GM18907 (cell line): Measurements from ENCODE around the gene PHF20.
"Not testable (repeated sequence)": the region's sequence is repeated elsewhere in the genome, so short reads cannot be mapped to it uniquely, and the experiment has no call there.

ENCODE experiments used
- ATAC-seq: cut with Tn5 transposase; IDR thresholded peaks from one replicate; pipeline ENCODE4 v1.9.1; 2021; ENCODE audit warnings: mild to moderate bottlenecking, moderate library complexity; ENCODE audit not compliant: unreplicated experiment

Gene PHF20

GRCh38 chr20:35833241-35833640 is 61.4 kb downstream of the PHF20 start:
- no peak for ATAC-seq

GRCh38 chr20:35837577-35838195 is 65.9 kb downstream of the PHF20 start:
- ATAC-seq: no peak

- ATAC-seq: no peak
Measured at GRCh38 chr20:35838205-35838604, 66.4 kb downstream of the PHF20 start.

DNA sequence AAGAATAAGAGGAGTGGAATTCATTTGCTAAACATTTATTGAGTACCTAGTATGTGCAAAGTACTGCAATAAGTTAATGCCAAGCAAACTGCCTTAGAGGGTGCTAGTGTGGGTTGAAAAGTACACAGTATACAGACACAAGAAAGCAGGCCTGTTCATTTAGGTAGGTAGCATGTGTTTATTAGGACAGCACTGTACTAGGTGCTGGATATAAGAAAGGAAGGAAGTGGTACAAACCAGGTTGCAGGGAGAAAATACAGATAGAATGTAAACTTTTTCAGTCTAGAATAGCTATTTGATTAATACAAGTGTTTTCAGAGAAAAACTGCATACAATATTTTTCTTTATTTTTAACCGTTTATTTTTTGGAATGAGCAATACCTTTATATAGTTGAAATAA is 68.1 kb downstream of the PHF20 start:
- no peak for ATAC-seq

- no peak for ATAC-seq
Measured at GRCh38 chr20:35840421-35840820, 68.6 kb downstream of the PHF20 start.

- ATAC-seq: no peak
Measured at GRCh38 chr20:35842361-35842760, 70.5 kb downstream of the PHF20 start.

DNA sequence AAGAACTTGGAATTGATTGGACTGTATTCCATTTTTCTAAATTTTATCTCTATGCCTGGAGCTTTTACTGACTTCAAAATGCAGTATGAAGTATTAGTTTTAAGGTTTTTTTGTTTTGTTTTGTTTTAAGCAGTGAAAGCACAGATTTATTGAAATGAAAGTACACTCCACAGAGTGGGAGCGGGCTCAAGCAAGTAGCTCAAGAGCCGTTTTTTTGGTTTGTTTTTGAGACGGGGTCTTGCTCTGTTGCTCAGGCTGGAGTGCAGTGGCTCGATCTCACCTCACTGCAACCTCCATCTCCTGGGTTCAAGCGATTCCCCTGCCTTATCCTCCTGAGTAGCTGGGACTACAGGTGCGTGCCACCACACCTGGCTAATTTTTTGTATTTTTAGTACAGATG is 72.1 kb downstream of the PHF20 start:
- ATAC-seq: not testable (repeated sequence)

DNA sequence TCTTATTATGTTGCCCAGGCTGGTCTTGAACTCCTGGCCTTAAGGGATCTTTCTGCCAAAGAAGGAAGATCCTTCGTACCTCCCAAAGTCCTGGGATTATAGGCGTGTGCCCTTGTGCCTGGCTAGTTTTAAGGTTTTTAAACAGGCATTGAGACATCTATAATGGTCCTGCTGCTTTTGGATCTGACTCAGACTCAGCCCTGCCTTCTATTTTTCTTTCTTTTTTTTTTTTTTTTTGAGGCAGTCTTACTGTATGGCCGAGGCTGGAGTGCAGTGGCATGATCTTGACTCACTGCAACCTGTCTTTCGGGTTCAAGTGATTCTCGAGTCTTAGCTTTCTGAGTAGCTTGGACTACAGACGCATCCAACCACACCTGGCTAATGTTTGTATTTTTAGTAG is 73.7 kb downstream of the PHF20 start:
- no peak for ATAC-seq

- no peak for ATAC-seq
Measured at GRCh38 chr20:35849706-35850105, 77.9 kb downstream of the PHF20 start.

- not testable (repeated sequence) for ATAC-seq
Measured at GRCh38 chr20:35851659-35852058, 79.8 kb downstream of the PHF20 start.

DNA sequence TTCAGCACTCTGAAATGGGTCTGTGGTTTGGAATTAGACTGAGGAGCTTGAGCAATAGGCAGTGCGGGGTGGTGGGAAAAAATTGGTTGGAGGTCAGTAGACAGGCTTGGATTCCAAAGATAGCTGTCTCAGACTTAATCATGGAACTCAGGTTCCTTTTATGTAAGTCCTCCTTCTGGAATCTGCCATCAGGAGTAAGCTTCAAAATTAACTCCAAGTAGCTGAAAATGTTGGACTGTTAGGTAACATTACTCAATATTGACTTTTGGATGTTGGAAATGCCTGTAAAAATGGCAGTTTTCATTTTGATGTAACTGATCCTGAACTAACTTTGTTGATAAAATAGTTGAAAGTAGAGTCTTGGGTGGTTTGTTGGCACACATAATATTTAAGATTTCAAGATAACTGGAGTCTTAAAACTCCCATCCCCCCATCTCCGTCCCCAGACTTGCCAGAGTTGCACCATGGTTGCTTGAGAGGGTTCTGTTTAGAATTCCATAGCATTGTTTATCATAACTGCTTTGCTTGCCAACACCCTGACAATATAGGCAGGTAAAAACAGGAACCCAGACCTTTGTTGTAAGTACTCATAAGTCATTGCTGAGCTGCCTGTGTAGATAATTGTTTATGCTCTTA is 83.0 kb downstream of the PHF20 start:
- ATAC-seq: no peak

DNA sequence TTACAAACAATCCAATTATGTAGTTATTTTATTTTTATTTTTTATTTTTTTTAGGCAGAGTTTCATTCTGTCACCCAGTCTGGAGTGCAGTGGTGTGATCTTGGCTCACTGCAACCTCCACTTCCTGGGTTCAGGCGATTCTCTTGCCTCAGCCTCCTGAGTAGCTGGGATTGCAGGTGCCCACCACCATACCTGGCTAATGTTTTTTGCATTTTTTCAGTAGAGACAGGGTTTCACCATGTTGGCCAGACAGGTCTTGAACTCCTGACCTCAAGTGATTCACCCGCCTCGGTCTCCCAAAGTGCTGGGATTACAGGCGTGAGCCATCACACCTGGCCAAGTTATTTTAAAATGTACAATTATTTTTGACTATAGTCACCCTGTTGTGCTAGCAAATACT is 83.8 kb downstream of the PHF20 start:
- ATAC-seq: not testable (repeated sequence)

DNA sequence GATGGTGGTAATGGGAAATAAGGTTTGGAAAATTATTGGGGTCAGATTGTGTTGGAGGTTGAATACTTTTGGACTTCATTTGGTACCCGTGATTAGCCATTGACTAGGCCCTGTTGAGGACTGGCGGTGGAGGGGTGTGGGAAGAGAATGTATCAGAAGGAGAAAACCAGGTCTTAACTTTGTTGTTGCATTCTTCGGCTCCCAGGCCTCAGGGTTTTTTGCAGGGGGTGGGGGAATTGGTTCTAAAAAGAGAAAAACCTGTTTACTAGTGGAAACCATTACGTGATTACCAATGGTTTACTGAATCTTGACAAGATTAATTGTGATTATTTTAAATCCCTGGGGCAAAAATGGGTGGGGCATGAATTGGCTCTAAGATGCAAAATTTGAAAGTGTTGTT is 85.1 kb downstream of the PHF20 start:
- ATAC-seq: no peak

- ATAC-seq: no peak
Measured at GRCh38 chr20:35866418-35867202, 94.8 kb downstream of the PHF20 start.

GRCh38 chr20:35870541-35871258 is 98.9 kb downstream of the PHF20 start:
- ATAC-seq: no peak

GRCh38 chr20:35871259-35871771 is 99.5 kb downstream of the PHF20 start:
- ATAC-seq: no peak

- no peak for ATAC-seq
Measured at GRCh38 chr20:35876033-35876320, 104.2 kb downstream of the PHF20 start.

DNA sequence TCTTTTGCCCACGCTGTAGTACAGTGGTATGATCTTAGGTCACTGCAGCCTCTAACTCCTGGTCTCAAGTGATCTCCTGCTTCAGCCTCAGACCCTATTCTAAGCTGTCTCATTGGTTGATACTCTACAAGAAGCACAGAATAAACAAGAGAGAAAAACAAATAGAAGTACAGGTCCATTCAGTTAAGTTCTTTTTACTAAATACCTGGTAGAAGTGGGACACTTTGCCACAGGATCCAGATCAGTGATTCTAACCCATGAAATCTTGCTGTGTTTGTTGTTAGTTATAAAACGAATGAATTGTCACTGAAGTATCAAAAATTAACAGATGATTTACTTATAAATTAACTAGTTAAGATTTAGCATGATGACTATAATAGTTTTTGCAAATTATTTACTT is 105.8 kb downstream of the PHF20 start:
- ATAC-seq: no peak

- no peak for ATAC-seq
Measured at GRCh38 chr20:35878113-35878625, 106.4 kb downstream of the PHF20 start.

DNA sequence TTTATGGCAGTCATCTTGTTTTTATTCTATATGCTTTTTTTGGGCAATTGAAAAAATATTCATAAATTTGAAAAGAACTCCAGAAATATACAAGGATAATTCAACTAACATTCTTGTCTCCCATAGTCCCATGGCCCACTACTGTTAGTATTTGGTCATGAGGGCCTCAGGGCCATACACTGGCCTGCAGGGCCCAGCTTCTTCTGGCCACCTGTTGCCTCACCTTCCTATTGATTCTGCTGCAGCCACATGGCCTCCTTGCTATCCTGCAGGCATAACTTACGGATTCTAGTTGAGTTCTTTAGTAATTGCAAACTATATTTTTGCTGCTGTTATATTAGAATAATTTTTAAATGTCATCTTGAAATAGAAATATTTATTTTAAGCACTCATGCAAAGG is 109.9 kb downstream of the PHF20 start:
- no peak for ATAC-seq

DNA sequence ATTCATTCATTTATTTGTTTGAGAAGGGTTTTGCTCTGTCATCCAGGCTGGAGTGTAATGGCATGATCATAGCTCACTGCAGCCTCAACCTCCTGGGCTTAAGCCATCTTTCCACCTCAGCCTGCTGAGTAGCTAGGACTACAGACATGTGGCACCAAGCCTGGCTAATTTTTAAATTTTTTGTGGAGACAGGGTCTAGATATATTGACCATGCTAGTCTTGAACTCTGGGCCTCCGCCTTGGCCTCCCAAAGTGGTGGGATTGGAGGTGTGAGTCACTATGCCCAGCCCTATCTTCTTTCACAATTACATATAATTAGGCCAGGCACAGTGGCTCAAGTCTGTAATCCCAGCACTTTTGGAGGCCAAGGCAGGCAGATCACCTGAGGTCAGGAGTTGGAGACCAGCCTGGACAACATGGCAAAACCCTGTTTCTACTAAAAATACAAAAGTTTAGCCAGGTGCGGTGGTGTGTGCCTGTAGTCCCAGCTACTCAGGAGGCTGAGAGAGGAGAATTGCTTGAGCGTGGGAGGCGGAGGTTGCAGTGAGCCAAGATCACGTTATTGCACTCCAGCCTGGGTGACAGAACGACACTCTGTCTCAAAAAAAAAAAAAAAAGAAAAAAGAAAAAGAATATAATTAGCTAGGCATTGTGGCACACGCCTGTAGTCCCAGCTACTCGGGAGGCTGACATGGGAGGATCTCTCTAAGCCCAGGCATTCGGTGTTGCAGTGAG is 110.8 kb downstream of the PHF20 start:
- not testable (repeated sequence) for ATAC-seq
